Karpas-422 (cell line): Measurements from ENCODE around the gene KCNMB3. TPM values are rescaled to one million over a fixed set of nuclear protein-coding genes. Genes with fewer than 3 reads are reported as not detected.
"Not testable (repeated sequence)": the region's sequence is repeated elsewhere in the genome, so short reads cannot be mapped to it uniquely, and the experiment has no call there.

Source experiments
- DNase-seq: peaks from one replicate; pipeline ENCODE4 v3.0.0-alpha.2; 2015
- H2AFZ ChIP-seq: fragments of 200-600 bp; sonication (generic); 2 replicates; pipeline ENCODE4 v1.6.1; 2014; ENCODE audit warnings: antibody characterized with exemption, low read length, mixed read lengths
- H3K27ac ChIP-seq: fragments of 200-600 bp; sonication (generic); 2 replicates; pipeline ENCODE4 v1.5.1; 2014; ENCODE audit warnings: mild to moderate bottlenecking, low read length, moderate library complexity
- H3K27me3 ChIP-seq: fragments of 200-600 bp; sonication (generic); 2 replicates; pipeline ENCODE4 v1.6.1; 2014; ENCODE audit warnings: low read length, mixed read lengths
- H3K36me3 ChIP-seq: fragments of 200-600 bp; sonication (generic); 2 replicates; pipeline ENCODE4 v1.6.1; 2014; ENCODE audit warnings: low read length, mixed read lengths; ENCODE audit not compliant: insufficient read depth
- H3K4me1 ChIP-seq: fragments of 200-600 bp; sonication (generic); 2 replicates; pipeline ENCODE4 v1.6.1; 2014; ENCODE audit warnings: mild to moderate bottlenecking, low read length, mixed read lengths
- H3K4me2 ChIP-seq: fragments of 200-600 bp; sonication (generic); 2 replicates; pipeline ENCODE4 v1.6.1; 2014; ENCODE audit warnings: low read length, low read depth, mild to moderate bottlenecking; ENCODE audit not compliant: poor library complexity, severe bottlenecking
- H3K4me3 ChIP-seq: fragments of 200-600 bp; sonication (generic); 2 replicates; pipeline ENCODE4 v1.5.1; 2014; ENCODE audit warnings: mild to moderate bottlenecking, antibody characterized with exemption, low read length, mixed read lengths
- H3K79me2 ChIP-seq: fragments of 200-600 bp; sonication (generic); 2 replicates; pipeline ENCODE4 v1.6.1; 2014; ENCODE audit warnings: mild to moderate bottlenecking, low read length, mixed read lengths
- H3K9ac ChIP-seq: fragments of 200-600 bp; sonication (generic); 2 replicates; pipeline ENCODE4 v1.6.0; 2014; ENCODE audit warnings: low read length
- H3K9me2 ChIP-seq: fragments of 200-600 bp; sonication (generic), shearing (Covaris generic); replicated peaks from 2 replicates; pipeline ENCODE4 v1.6.0; 2014; ENCODE audit warnings: mild to moderate bottlenecking, low read length, moderate library complexity; ENCODE audit not compliant: insufficient read depth
- H3K9me3 ChIP-seq: fragments of 300-700, 200-600 bp; sonication (generic); 2 replicates; pipeline ENCODE4 v1.6.1; 2014; ENCODE audit warnings: low read length, mixed read lengths
- H4K20me1 ChIP-seq: fragments of 200-600 bp; sonication (generic); 2 replicates; pipeline ENCODE4 v1.6.1; 2014; ENCODE audit warnings: mild to moderate bottlenecking, antibody characterized with exemption, low read length, low read depth; ENCODE audit not compliant: insufficient read depth
- total RNA-seq: library from RNA; depleted of rRNA; stranded (reverse); fragments of >200 nt; shearing (Covaris generic); gene quantifications from 2 replicates; pipeline ENCODE4 v1.2.3, GENCODE V29; 2014; ENCODE audit warnings: low replicate concordance

The KCNMB3 gene
- total RNA-seq, 1 experiment from 2014 or later = 28.3 TPM

DNA sequence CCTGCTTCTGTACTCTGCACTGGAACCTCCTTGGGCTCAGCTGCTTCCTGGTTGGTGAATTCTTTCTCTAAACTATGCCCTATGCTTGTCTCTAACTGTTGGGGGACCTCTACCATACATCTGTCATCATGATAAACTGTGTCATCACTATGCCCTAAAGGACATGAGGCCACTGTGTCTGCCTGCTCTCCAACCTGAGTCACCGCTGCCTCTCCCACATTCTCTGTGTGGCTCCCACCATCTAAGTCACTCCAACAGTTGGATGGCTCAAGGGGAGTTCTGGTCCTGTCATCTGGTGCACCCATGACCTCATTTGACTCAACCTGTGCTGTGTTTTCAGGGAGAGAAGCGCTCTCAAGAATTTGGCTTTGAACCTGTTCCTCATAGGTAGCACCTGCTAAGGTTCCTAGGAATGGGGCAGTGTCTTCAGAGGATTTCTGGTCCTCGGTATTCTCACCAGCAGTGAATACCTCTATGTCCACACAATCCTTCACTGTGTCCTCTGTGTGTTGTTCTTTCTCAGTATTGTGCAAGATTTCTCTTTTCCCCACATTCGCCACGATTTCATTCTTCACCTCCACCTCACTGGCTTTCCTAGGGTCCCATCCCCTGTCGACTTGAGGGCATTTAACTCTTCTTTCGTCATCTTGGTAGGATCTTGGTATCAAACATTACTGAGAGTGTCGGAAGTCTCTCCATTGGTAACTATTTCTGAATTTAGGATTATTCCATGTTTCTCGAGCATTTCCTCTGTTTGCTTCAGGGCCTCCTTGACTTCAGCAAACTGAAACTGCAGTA, 9.2 kb upstream of the KCNMB3 start:
- not testable (repeated sequence) for H2AFZ ChIP-seq, H3K9me3 ChIP-seq, DNase-seq, H4K20me1 ChIP-seq, H3K36me3 ChIP-seq, H3K27me3 ChIP-seq, H3K9me2 ChIP-seq
- H3K4me1 ChIP-seq = peaks cover 67% of the 10 kb centered on the region
- peak overlapping the region; percentile 93 for H3K4me3 ChIP-seq
- H3K27ac ChIP-seq = peak overlapping the region; percentile 84
- H3K79me2 ChIP-seq = peaks cover 61% of the 10 kb centered on the region
- peak overlapping the region; percentile 85 for H3K4me2 ChIP-seq
- H3K9ac ChIP-seq = peak overlapping the region; percentile 93

DNA sequence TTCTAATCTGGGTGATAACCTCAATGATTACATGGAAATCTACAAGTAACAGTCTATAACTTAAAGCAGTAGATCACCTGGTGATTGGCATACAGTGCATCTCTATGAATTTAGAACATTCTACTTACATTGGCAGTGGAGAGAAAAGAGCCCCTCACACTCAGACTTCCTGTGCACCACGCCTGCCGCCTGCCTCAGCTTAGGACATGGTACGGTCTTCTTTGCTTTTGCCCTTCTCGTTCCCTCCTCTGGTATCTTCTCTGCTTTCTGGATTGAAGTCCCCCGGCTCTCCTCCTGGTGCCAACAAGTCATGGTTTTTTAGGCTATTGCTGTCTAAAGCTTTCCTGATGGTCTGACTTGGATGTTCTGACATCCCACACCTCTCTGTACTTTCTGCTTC, 7.9 kb upstream of the KCNMB3 start:
- DNase-seq = peak; percentile 57
- Histone ChIP-seq H3K9ac (peak overlapping the region; percentile 93), H4K20me1 (no peaks in the 10 kb centered on the region), H3K36me3 (no peaks in the 10 kb centered on the region), H3K27me3 (no peaks in the 10 kb centered on the region), H3K4me1 (peaks cover 59% of the 10 kb centered on the region), H3K4me2 (peak overlapping the region; percentile 85), H3K9me2 (no peaks in the 10 kb centered on the region), H3K4me3 (peak overlapping the region; percentile 93), H2AFZ (no peak overlapping the region), H3K79me2 (peaks cover 73% of the 10 kb centered on the region), H3K27ac (peak overlapping the region; percentile 84), H3K9me3 (no peaks in the 10 kb centered on the region)

DNA sequence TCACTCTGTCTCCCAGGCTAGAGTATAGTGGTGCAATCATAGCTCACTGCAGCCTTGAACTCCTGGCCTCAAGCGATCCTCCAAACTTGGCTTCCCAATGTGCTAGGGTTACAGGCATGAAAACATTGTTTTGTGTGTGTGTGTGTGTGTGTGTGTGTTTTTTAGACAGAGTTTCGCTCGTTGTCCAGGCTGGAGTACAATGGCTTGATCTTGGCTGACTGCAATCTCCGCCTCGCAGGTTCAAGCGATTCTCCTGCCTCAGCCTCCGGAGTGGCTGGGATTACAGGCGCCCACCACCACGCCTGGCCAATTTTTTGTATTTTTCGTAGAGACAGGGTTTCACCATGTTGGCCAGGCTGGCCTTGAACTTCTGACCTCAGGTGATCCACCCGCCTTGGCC, 6.8 kb upstream of the KCNMB3 start:
- Histone ChIP-seq H3K4me1 (peaks cover 59% of the 10 kb centered on the region), H3K9ac (peak overlapping the region; percentile 21; the same call in 1 of the 2 replicates), H3K4me2 (peak overlapping the region; percentile 85), H3K4me3 (peak overlapping the region; percentile 93), H3K79me2 (peaks cover 82% of the 10 kb centered on the region)
- not testable (repeated sequence) for H3K9me2 ChIP-seq, H3K27me3 ChIP-seq, DNase-seq, H3K9me3 ChIP-seq, H3K27ac ChIP-seq, H3K36me3 ChIP-seq, H4K20me1 ChIP-seq, H2AFZ ChIP-seq

DNA sequence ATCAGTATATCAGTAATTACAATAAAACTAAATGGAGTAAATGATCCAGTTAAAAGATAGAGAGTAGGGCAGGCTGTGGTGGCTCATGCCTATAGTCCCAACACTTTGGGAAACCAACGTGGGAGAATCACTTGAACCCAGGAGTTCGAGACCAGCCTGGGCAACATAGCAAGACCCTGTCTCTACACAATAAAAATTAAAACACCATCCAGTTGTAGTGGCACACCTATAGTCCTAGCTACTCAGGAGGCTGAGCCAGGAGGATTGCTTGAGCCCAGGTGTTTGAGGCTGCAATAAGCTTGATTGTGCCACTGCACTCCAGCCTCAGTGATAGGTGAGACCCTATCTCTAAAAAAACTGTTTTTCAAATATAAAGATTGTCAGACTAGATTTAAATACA, 5.9 kb upstream of the KCNMB3 start:
- Histone ChIP-seq H3K9me3 (no peaks in the 10 kb centered on the region), H3K9ac (peak overlapping the region; percentile 25; the same call in 1 of the 2 replicates), H3K36me3 (no peaks in the 10 kb centered on the region), H4K20me1 (no peaks in the 10 kb centered on the region), H3K27me3 (no peaks in the 10 kb centered on the region), H3K9me2 (no peaks in the 10 kb centered on the region), H3K79me2 (peaks cover 91% of the 10 kb centered on the region), H3K4me2 (peak overlapping the region; percentile 85), H3K27ac (no peak overlapping the region), H3K4me3 (peak overlapping the region; percentile 93), H2AFZ (no peak overlapping the region), H3K4me1 (peaks cover 54% of the 10 kb centered on the region)
- no peak for DNase-seq

DNA sequence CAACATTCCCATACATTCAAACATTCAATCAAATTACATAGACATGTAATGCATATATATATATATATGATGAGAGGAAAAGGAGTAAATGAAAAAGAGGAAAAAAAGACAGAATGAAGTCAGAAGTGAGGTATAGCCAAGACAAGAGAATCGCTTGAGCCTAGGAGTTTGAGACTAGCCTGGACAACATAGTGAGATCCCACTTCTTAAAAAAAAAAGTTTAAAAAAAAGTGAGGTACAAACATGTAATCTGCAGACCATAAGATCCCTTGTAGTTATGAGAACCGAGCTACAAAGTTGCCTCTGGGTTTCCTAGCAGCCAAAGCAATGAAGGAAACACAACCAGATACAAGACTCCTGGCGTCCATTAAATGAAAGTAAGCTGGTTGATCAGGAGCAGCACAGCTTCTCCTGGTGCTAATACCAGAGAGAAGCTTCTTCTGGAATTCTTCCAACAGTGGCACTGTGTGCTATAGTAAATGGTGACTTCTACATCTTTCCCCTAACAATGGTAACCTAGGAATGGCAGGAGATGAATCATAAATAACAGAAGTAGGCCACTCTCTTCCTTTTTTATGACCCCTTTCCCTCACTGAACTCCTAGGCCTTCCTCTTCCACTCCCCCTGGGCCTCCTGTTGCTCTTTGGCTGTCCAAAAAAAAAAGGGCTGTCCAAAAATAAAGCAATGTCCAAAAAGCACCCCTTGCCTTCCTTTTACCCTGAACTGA, 3.5 kb downstream of the KCNMB3 start:
- H3K27ac ChIP-seq = no peak overlapping the region
- H3K4me1 ChIP-seq = no peaks in the 10 kb centered on the region
- no peaks in the 10 kb centered on the region for H3K27me3 ChIP-seq
- peaks cover 44% of the 10 kb centered on the region for H3K36me3 ChIP-seq
- H2AFZ ChIP-seq = no peak overlapping the region
- no peaks in the 10 kb centered on the region for H3K9me3 ChIP-seq
- no peaks in the 10 kb centered on the region for H3K9me2 ChIP-seq
- no peak for DNase-seq
- no peak overlapping the region for H3K9ac ChIP-seq
- no peak overlapping the region for H3K4me2 ChIP-seq
- H3K79me2 ChIP-seq = peaks cover 34% of the 10 kb centered on the region
- no peaks in the 10 kb centered on the region for H4K20me1 ChIP-seq
- H3K4me3 ChIP-seq = no peak overlapping the region

DNA sequence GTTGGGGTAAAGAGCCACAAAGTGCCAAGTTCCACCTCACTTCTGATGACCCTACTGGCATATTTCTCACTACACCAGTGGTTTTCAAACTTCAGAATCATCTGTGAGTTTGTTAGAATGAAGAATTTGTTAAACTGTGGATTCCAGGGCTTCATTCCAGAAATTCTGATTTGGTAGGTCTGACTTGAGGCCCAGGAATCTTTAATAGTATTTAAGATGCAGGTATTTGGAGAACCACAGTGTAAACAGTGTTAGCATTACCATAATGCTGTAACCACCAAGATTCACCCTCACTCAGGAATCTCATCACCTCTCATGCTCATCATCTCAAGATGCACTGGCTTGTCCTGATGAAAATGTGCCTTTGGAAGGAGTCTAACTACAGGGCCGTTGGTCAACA, 6.0 kb downstream of the KCNMB3 start:
- Histone ChIP-seq H3K27ac (no peak overlapping the region), H3K9me2 (no peaks in the 10 kb centered on the region), H3K4me1 (no peaks in the 10 kb centered on the region), H3K79me2 (peaks cover 19% of the 10 kb centered on the region), H3K4me2 (no peak overlapping the region), H3K9me3 (no peaks in the 10 kb centered on the region), H3K36me3 (peaks cover 29% of the 10 kb centered on the region), H3K4me3 (no peak overlapping the region), H3K9ac (no peak overlapping the region), H2AFZ (no peak overlapping the region), H4K20me1 (no peaks in the 10 kb centered on the region), H3K27me3 (no peaks in the 10 kb centered on the region)
- DNase-seq = no peak

DNA sequence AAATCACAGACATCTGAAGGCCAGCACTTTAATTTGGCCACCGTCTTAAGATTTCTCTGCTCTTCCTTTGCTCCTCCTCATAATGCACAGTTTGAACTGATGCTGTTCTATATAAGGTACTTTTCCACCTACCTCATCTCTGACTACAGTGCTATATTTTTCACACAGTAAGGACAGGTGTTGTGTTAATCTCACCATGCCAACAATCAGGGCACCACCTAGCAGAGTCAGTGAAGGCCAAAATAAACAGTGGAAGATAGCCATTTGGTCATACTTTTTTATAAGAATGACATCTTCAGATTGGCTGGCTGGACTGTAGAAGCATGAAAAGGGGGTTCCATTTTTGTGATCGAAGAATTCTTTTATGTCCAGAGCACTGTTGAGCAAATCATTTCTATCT, 8.1 kb downstream of the KCNMB3 start:
- H3K9ac ChIP-seq, H2AFZ ChIP-seq, H4K20me1 ChIP-seq, H3K9me2 ChIP-seq, H3K4me1 ChIP-seq, DNase-seq, H3K4me3 ChIP-seq, H3K27ac ChIP-seq, H3K9me3 ChIP-seq, H3K27me3 ChIP-seq, H3K4me2 ChIP-seq: not testable (repeated sequence)
- Histone ChIP-seq H3K79me2 (peaks cover 12% of the 10 kb centered on the region; the same call in 1 of the 2 replicates), H3K36me3 (peaks cover 20% of the 10 kb centered on the region)

DNA sequence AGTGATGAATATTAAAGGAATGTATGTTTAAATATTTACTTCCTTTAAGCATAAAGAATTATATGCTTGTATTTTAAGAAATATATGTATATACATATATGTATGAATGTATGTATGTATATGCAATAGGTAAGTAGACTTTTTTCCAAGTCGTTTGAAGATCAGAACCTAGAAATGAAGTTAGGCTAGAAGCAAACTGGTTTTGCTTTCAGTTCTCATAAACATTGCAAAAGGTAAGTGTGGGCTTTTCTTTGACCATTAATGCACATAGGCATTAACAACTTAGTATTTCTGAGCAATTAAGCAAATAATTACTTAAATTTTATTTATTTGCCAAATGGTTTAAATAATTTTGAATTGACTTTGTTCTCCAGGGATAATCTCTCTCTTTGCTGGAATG, 10.6 kb downstream of the KCNMB3 start:
- H3K9me3 ChIP-seq, H3K27ac ChIP-seq, H3K4me3 ChIP-seq, H3K9me2 ChIP-seq, H4K20me1 ChIP-seq, H3K79me2 ChIP-seq, H3K27me3 ChIP-seq, H3K4me2 ChIP-seq, H2AFZ ChIP-seq, DNase-seq, H3K9ac ChIP-seq: not testable (repeated sequence)
- H3K36me3 ChIP-seq = peaks cover 23% of the 10 kb centered on the region; the same call in 1 of the 2 replicates
- peaks cover 12% of the 10 kb centered on the region for H3K4me1 ChIP-seq
